HS-27A (cell line): ENCODE results near the gene CHPF.

Source experiments
- DNase-seq: peaks from one replicate; pipeline ENCODE4 v3.0.0-alpha.2; 2012; ENCODE audit warnings: low read depth, missing footprints

CHPF gene

GRCh38 chr2:219552382-219553167, 9.0 kb upstream of the CHPF start:
- DNase-seq, result no peak

DNA sequence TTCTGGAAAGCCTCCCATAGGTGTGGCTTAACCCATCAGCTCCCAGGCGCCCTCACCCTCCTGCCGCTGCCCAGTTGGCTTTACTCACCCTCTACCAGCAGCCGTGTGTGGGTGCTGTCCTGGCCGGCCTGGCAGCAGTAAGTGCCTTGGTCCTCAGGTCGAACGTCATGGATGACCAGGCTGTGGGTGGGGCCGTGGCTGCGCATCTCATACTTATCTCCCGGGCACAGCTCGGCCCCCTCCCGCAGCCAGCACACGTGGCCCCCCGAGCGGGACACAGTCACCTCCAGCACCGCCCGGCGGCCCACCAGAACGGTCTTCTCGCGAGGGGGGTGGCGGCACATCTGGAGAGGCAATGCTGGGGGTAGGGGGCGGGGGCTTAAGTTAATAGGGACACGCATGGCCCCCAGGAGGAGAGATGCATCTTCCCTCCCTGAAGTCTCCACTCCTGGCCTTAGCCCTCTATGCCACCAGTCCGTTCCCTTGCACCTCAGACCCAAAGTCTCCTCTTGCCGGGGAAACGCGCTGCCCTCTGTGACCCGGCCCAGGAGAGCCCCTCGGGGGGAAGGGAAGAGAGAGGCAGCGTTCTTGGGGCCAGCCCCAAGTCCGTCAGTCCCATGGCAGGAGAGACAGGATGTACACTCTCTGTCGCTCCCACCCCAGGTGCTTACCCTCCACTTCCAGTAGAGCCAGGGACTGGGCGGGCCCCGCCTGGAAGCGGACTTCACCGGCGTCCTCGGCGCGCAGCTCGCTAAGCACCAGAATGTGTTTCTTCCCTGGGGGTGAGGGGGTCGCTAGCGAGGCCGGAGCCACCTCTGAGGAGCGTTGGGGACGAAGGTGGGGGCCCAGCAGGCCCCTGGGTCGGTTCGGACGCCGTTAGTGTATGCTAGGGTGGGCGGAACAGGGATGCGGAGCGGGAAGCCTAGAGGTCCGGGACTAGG, 8.1 kb upstream of the CHPF start:
- no peak for DNase-seq

DNA sequence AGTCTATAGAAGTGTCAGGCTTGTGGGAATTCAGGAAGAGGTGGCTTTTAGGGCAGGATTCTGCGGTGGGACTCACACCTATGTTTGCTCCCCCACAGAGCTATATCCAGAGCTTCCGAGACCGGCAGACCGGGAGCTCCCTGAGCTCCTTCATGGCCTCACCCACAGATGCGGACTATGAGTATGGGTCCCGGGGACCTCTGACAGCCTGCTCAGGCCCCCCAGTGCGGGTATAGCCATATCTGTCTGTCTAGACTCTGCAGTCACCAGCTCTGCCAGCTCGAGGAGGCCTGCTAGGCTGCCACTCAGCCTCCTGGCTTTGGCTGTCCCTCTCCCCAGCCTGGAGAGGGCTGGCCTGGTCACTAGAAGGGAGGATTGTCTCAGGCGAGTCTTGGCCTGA, 6.0 kb upstream of the CHPF start:
- DNase-seq, result no peak

GRCh38 chr2:219548990-219549389, 5.4 kb upstream of the CHPF start:
- no peak for DNase-seq

DNA sequence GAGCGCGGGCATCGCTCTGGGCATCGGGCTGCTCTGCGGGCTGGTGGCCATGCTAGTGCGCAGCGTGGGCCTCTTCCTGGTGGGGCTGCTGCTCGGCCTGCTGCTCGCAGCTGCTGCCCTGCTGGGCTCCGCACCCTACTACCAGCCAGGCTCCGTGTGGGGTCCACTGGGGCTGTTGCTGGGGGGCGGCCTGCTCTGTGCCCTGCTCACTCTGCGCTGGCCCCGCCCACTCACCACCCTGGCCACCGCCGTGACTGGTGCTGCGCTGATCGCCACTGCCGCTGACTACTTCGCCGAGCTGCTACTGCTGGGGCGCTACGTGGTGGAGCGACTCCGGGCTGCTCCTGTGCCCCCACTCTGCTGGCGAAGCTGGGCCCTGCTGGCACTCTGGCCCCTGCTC, 4.0 kb upstream of the CHPF start:
- DNase-seq, result no peak

- DNase-seq, result no peak
These were observed 2.3 kb upstream of the CHPF start for GRCh38 chr2:219545943-219546352.

DNA sequence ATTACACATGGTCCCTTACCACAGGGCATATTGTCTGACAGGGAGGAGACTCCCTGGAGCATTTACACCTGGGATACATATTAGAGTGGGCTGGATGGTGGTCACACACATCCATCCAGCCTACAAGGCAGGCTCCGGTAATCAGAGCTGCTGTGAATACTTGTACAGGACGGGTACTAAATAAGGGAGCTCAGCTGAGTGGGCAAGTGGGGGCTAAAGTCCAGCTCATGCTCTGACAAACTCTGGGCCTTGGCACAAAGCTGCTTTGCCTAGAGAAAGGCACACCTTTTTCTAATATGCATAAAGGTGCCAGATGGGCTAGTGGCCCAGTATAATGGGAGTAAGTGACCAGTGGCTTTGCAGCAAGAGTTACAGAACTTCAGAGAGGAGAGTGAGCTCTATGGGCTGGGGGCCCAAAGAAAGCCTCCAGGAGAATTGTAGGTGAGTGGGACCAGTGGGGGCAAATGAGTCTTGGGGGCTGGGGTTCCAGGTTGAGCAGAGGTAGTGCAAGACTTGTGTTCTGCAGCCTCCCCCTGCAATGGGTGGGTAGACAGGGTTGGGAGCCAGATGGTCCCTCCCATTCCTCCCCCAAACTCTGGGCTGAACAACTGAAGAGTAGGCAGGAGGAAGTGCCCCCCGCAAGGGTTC, 1.8 kb upstream of the CHPF start:
- no peak for DNase-seq

DNA sequence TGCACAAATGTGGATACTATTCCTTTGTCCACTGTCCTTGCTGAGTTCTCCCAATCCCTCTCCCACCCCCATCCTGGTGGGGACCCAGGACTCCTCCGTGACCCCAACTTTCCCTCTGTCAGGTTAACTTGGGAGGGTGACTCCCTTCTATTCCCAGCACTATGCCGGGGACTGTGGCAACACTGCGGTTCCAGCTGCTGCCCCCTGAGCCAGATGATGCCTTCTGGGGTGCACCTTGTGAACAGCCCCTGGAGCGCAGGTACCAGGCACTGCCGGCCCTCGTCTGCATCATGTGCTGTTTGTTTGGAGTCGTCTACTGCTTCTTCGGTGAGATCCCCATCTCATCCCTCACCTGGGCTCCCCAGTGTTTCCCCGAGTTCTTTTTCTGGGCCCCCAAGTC, 958 bp upstream of the CHPF start:
- DNase-seq, result no peak

GRCh38 chr2:219542931-219543595, 546 bp downstream of the CHPF start:
- DNase-seq, result no peak

- no peak for DNase-seq
These were observed 1.9 kb downstream of the CHPF start for GRCh38 chr2:219541611-219542180.

GRCh38 chr2:219540784-219541504, 2.7 kb downstream of the CHPF start:
- DNase-seq, result no peak

DNA sequence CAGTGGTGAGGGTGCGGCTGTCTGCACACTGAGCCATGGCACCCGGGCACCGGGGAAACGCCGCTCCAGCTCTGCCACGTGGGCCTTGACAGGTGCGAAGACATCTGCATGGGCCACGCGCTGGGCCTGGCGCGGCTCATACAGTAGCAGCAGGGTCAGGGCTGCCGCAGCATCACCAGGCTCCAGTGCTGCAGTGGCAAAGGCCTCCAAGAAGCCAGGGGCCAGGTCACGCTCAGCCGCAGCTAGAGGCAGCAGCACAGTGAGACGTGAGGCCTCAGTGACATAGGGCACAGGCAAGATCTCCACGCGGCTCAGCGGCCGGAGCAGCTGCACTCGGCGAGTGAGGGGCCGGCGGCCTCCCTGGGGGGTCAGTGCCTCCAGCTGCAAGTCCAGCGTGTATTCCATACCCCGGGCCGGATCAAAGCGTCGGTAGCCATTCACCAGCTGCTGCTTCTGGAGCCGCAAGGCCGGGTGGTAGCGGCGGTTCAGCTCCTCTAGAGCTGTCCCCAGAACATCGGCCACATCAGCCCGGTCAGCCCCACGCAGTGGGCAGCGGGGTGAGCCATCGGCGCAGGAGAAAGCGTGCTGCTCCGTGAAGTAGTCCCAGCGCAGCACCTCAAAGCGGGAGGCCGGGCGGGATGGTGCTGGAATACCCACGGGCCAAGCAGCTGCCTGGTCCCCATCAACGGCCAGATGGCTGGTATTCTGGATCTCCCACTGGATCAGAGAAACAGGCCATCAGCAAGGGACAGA, 3.5 kb downstream of the CHPF start:
- no peak for DNase-seq

- no peak for DNase-seq
These were observed 4.4 kb downstream of the CHPF start for GRCh38 chr2:219538956-219539788.

- no peak for DNase-seq
These were observed 5.1 kb downstream of the CHPF start for GRCh38 chr2:219538504-219538951.

DNA sequence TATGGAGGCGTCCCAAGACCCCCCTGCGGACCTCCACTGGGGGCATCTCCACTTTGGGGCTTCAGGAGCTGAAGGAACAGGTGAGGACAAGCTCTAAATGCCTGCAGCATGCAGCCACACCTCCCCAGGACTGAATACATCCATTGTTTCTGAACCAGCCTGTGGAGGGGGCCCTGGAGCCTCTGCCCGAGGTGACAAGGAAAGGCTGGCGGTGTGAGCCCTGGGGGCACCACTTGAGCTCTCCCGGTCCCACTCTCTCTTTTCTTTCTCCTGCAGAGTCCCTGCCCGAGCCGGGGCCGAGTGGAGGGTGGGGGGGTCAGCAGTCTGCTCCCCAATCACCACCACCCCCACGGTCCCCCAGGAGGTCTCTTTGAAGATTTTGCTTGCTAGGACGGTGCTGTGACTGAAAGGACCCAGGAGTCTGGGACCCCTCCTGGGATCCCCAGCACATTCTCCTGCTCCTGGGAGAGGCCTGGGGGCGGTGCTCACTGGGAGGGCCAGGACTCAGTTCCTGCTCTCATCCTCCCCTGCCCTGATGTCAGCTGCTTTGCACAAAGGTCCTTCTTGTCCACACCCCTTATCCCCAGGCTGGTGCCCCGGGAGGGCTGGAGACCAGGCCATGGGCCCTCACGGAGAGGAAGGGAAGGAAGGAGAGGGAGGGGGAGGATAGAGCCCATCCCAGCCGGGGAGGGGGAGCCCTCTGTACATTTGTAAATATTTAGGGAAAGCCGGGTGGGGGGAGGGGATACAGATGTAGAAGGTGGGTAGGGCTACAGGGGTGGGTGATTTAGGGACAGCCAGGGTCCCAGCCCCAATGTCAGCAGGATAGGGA, 5.7 kb downstream of the CHPF start:
- DNase-seq, result no peak

- DNase-seq, result no peak
These were observed 6.6 kb downstream of the CHPF start for GRCh38 chr2:219536967-219537366.

DNA sequence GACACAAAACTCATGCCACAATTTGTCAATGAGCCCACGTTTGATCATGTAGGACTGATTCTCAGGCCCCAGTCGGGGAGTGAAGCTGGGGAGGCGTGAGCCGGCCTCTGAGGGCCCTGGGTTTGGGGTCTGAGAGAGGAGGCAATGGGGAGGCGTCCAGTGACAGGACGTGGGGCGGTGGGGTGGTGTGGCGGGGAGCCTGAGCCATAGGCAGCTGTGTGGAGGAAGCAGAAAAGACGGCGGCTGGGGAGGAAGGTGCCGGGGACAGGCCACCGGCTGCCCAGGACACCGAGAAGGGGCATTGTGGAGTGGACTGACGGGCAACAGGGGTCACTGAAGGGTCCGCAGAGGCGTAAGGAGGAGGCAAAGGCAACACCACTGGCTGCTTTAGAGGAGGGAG, 7.2 kb downstream of the CHPF start:
- no peak for DNase-seq

DNA sequence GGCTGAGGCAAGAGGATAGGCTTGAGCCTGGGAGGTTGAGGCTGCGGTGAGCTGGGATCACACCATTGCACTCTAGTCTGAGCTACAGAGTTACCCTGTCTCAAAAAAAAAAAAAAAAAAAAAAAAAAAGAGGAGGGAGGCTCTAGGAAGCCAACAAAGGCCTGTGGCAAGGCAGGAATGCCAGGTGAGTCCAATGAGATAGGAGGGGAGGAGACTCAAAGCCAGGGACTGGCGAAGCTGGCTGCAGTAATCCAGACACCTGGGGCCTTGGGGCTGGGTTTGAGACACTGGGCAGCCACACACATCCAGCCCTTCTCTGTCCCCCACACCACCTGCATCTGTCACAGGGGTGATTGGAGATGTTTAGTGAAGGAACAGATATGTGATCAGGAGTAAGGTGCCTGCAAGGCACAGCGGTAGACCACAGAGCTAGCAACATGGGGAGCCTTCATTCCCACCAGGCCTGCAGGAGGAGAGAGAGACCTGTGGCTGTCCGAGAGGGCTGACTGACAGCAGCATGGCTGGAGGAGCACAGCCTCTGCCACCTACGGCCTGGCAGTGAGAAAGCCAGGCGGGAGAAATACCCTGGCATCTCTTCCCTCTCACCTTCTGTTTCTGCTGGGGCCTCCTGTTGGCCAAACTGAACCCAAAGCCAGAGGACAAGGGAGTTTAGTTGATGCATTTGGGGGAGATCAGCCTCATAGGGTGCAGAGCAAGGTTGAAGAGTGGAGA, 9.5 kb downstream of the CHPF start:
- no peak for DNase-seq
